CD14-positive monocyte (primary cell): Measurements from ENCODE around the gene PLCB1. TPM values are rescaled to one million over a fixed set of nuclear protein-coding genes. Genes with fewer than 3 reads are reported as not detected.

ENCODE experiments used
- DNase-seq, 3 donors: peaks; one replicate each; pipeline ENCODE4 v3.0.0-alpha.2; 2011 to 2022
- H2AFZ ChIP-seq: 2 replicates; pipeline ENCODE4 v1.6.0; 2012; ENCODE audit warnings: mild to moderate bottlenecking, low read depth, low read length, inconsistent platforms; ENCODE audit not compliant: insufficient read depth, poor library complexity, severe bottlenecking
- H3K27ac ChIP-seq, 2 donors: 1 replicate in 1 of 2; 2 replicates in 1 of 2; pipeline ENCODE4 v1.5.1; 2012 to 2013; ENCODE audit warnings: low read length in 2 of 2, control low read depth in 1 of 2, inconsistent platforms in 1 of 2, low read depth in 1 of 2, mild to moderate bottlenecking in 1 of 2
- H3K27me3 ChIP-seq, 2 donors: one replicate each; pipeline versions ENCODE4 v1.6.0 to v1.6.1; 2011 to 2013; ENCODE audit warnings: low read length in 2 of 2; ENCODE audit not compliant: control insufficient read depth in 2 of 2, insufficient read depth in 2 of 2
- H3K36me3 ChIP-seq, 2 donors: replicated peaks in 1 of 2; 1 replicate in 1 of 2; 2 replicates in 1 of 2; pipeline versions ENCODE4 v1.5.1 to v1.6.1; 2012 to 2013; ENCODE audit warnings: low read length in 2 of 2, control low read depth in 1 of 2, inconsistent platforms in 1 of 2, mild to moderate bottlenecking in 1 of 2; ENCODE audit not compliant: insufficient read depth in 2 of 2, control insufficient read depth in 1 of 2
- H3K4me1 ChIP-seq, 2 donors: 1 replicate in 1 of 2; 2 replicates in 1 of 2; pipeline versions ENCODE4 v1.5.1 to v1.6.1; 2012 to 2013; ENCODE audit warnings: low read length in 2 of 2, control low read depth in 1 of 2, inconsistent platforms in 1 of 2, mild to moderate bottlenecking in 1 of 2, moderate library complexity in 1 of 2; ENCODE audit not compliant: insufficient read depth in 2 of 2, control insufficient read depth in 1 of 2
- H3K4me2 ChIP-seq: replicated peaks from 2 replicates; pipeline ENCODE3; 2012; ENCODE audit warnings: low read length, moderate library complexity, mild to moderate bottlenecking; ENCODE audit not compliant: poor library complexity, severe bottlenecking; ENCODE audit errors: extremely low read depth
- H3K4me3 ChIP-seq, 3 experiments: fragments of 200-600 bp in 1 of 3; sonication (generic) in 1 of 3; replicated peaks in 1 of 3; 1 replicate in 2 of 3; 2 replicates in 1 of 3; pipeline ENCODE4 v1.5.1; 2011 to 2013; ENCODE audit warnings: low read length in 3 of 3, mild to moderate bottlenecking in 3 of 3, control low read depth in 2 of 3, low read depth in 2 of 3, inconsistent platforms in 1 of 3, moderate library complexity in 1 of 3
- H3K79me2 ChIP-seq: 2 replicates; pipeline ENCODE4 v1.6.0; 2012; ENCODE audit warnings: mild to moderate bottlenecking, control low read depth, inconsistent platforms, low read length, moderate library complexity; ENCODE audit not compliant: insufficient read depth
- H3K9ac ChIP-seq: 2 replicates; pipeline ENCODE4 v1.6.0; 2017; ENCODE audit warnings: low read length, mild to moderate bottlenecking; ENCODE audit not compliant: insufficient read depth, poor library complexity, severe bottlenecking
- H3K9me3 ChIP-seq, 2 donors: replicated peaks in 1 of 2; 1 replicate in 1 of 2; 2 replicates in 1 of 2; pipeline versions ENCODE4 v1.5.1 to v1.6.1; 2012 to 2013; ENCODE audit warnings: low read length in 2 of 2, control low read depth in 1 of 2; ENCODE audit not compliant: control insufficient read depth in 1 of 2, insufficient read depth in 1 of 2
- H4K20me1 ChIP-seq: 2 replicates; pipeline ENCODE4 v1.6.0; 2012; ENCODE audit warnings: mild to moderate bottlenecking, low read length, control low read depth, moderate library complexity; ENCODE audit not compliant: insufficient read depth
- H3K27ac Mint-ChIP-seq, 7 donors: one replicate each; pipeline ENCODE4 v1.8.0; 2020; ENCODE audit warnings: mild to moderate bottlenecking in 7 of 7, mixed read lengths in 7 of 7, moderate library complexity in 6 of 7, inconsistent platforms in 2 of 7
- H3K27me3 Mint-ChIP-seq, 3 donors: one replicate each; pipeline ENCODE4 v1.8.0; 2021 to 2022; ENCODE audit warnings: low read depth in 3 of 3, mild to moderate bottlenecking in 3 of 3, mixed read lengths in 3 of 3, moderate library complexity in 3 of 3, inconsistent platforms in 1 of 3
- H3K36me3 Mint-ChIP-seq, 2 donors: one replicate each; pipeline ENCODE4 v1.8.0; 2020; ENCODE audit warnings: mixed read lengths in 2 of 2, inconsistent platforms in 1 of 2, mild to moderate bottlenecking in 1 of 2
- H3K4me1 Mint-ChIP-seq: one replicate; pipeline ENCODE4 v1.8.0; 2020; ENCODE audit warnings: mild to moderate bottlenecking, mixed read lengths
- H3K4me3 Mint-ChIP-seq, 2 donors: one replicate each; pipeline ENCODE4 v1.8.0; 2020; ENCODE audit warnings: mild to moderate bottlenecking in 2 of 2, mixed read lengths in 2 of 2, moderate library complexity in 1 of 2
- H3K9me3 Mint-ChIP-seq, 7 donors: one replicate each; pipeline ENCODE4 v1.8.0; 2020 to 2022; ENCODE audit warnings: mixed read lengths in 7 of 7, mild to moderate bottlenecking in 6 of 7, moderate library complexity in 6 of 7, inconsistent platforms in 2 of 7
- WGBS: methylation state at CpG from one replicate; pipeline ENCODE4 v1.1.5; 2013; ENCODE audit warnings: missing lambda C conversion rate; ENCODE audit not compliant: insufficient coverage; 5-methylcytosine and 5-hydroxymethylcytosine counted together
- intact Hi-C, 2 donors: fragments of 100-400 bp; cut with micrococcal nuclease; formaldehyde crosslinking; loops; one replicate each; pipeline versions ENCODE4 v1.15.0 to v1.15.1; 2023
- polyA plus RNA-seq, 3 donors: library from polyadenylated mRNA; depleted of rRNA in 1 of 3; unstranded in 2 of 3; stranded (reverse) in 1 of 3; fragments of 300-500 nt in 2 of 3; fragments of >200 nt in 1 of 3; fragmentation: Illumina TruSeq in 2 of 3; gene quantifications; 1 replicate in 2 of 3; 2 replicates in 1 of 3; pipeline ENCODE4 v1.2.3, GENCODE V29; 2012 to 2021
- TF ChIP-seq, protein P1 (sequence below): fragments of 200-600 bp; IDR thresholded peaks from one replicate; pipeline ENCODE4 v1.8.0; 2022; ENCODE audit warnings: antibody characterized with exemption, mild to moderate bottlenecking

Gene PLCB1
- polyA plus RNA-seq, 3 donors = 8.6 to 16.4 (median 13.2) TPM

GRCh38 chr20:8305449-8305978, 173.4 kb downstream of the PLCB1 start:
- Histone ChIP-seq H3K4me2 (no peak overlapping the region), H3K79me2 (no peaks in the 10 kb centered on the region), H3K27me3 (no peaks in the 10 kb centered on the region), H3K4me3 (no peak overlapping the region), H3K27ac (no peak overlapping the region), H4K20me1 (peaks cover 7% of the 10 kb centered on the region), H3K9me3 (no peaks in the 10 kb centered on the region), H3K4me1 (no peaks in the 10 kb centered on the region), H3K9ac (no peak overlapping the region), H3K36me3 (no peaks in the 10 kb centered on the region), H2AFZ (no peak overlapping the region)
- peak; percentile 35 to 57 (median 54) for DNase-seq
- WGBS = 90% methylated on average over 4 of the region's 11 CpGs
- no peaks in the 10 kb centered on the region for H3K27me3 Mint-ChIP-seq
- peaks cover 0 to 3% of the 10 kb centered on the region in 2 donors for H3K36me3 Mint-ChIP-seq
- no peaks in the 10 kb centered on the region for H3K9me3 Mint-ChIP-seq
- H3K27ac Mint-ChIP-seq = no peak overlapping the region
- peaks cover 6% of the 10 kb centered on the region for H3K4me1 Mint-ChIP-seq
- TF ChIP-seq, protein P1, sequence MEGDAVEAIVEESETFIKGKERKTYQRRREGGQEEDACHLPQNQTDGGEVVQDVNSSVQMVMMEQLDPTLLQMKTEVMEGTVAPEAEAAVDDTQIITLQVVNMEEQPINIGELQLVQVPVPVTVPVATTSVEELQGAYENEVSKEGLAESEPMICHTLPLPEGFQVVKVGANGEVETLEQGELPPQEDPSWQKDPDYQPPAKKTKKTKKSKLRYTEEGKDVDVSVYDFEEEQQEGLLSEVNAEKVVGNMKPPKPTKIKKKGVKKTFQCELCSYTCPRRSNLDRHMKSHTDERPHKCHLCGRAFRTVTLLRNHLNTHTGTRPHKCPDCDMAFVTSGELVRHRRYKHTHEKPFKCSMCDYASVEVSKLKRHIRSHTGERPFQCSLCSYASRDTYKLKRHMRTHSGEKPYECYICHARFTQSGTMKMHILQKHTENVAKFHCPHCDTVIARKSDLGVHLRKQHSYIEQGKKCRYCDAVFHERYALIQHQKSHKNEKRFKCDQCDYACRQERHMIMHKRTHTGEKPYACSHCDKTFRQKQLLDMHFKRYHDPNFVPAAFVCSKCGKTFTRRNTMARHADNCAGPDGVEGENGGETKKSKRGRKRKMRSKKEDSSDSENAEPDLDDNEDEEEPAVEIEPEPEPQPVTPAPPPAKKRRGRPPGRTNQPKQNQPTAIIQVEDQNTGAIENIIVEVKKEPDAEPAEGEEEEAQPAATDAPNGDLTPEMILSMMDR = peak; percentile 81
- intact Hi-C loops = no loop called here
- no peak overlapping the region for H3K4me3 Mint-ChIP-seq

DNA sequence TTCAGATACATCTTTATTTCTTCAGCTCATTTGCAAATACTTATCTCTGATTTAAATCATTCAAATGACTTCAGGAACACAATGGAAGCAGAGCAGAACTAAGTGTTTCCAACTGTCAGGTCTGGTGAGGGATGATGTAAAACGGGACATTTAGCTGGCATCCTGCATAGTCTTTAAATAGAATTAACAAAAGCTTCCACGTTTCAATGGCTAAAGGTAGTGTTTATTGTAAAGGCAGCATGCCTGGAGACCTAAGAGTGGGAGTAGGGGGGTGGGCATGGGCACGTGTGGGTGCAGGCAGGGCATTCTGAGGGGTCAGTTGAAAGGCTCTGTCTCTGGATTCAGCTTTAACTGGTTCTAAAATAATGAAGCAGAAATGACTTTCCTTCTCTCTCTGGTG, 174.9 kb downstream of the PLCB1 start:
- H3K4me3 ChIP-seq = no peak overlapping the region
- no peaks in the 10 kb centered on the region for H3K79me2 ChIP-seq
- H4K20me1 ChIP-seq = peaks cover 7% of the 10 kb centered on the region
- H3K4me1 Mint-ChIP-seq = peaks cover 6% of the 10 kb centered on the region
- H3K4me1 ChIP-seq = no peaks in the 10 kb centered on the region
- intact Hi-C loops = no loop called here
- H3K36me3 Mint-ChIP-seq = peaks cover 0 to 3% of the 10 kb centered on the region in 2 donors
- H3K9me3 Mint-ChIP-seq = peaks cover 0 to under 1% (median 0%) of the 10 kb centered on the region in 7 donors
- H3K4me2 ChIP-seq = no peak overlapping the region
- H3K27ac Mint-ChIP-seq = no peak overlapping the region
- H3K4me3 Mint-ChIP-seq = no peak overlapping the region
- no peaks in the 10 kb centered on the region for H3K36me3 ChIP-seq
- H3K27ac ChIP-seq = no peak overlapping the region
- WGBS = 28% methylated on average over 2 of the region's 3 CpGs
- no peaks in the 10 kb centered on the region for H3K27me3 Mint-ChIP-seq
- H2AFZ ChIP-seq = no peak overlapping the region
- no peaks in the 10 kb centered on the region for H3K27me3 ChIP-seq
- no peaks in the 10 kb centered on the region for H3K9me3 ChIP-seq
- TF ChIP-seq, protein P1 = no peak
- no peak for DNase-seq
- no peak overlapping the region for H3K9ac ChIP-seq
